MCF 10A (cell line): ENCODE measurements around the gene AUH. TPM values are rescaled to one million over a fixed set of nuclear protein-coding genes. Genes with fewer than 3 reads are reported as not detected.

Experiments used
- BruUV-seq: library from RNA; stranded (reverse); fragments of 400-500 nt; replicated peaks from 2 replicates; lab custom pipeline; 2021; lab: Mats Ljungman, UMichigan
- CTCF ChIA-PET: fragments of 300-600 bp; sonication (Branson Sonifier 250); formaldehyde crosslinking; extraction: SDS; loops from one replicate; lab custom pipeline; 2021; ENCODE audit warnings: antibody characterized with exemption, inconsistent platforms; lab: Yijun Ruan, JAX
- POLR2A ChIA-PET: fragments of 300-600, 350-650 bp; sonication (Branson Sonifier 250); formaldehyde crosslinking; extraction: SDS; loops from one replicate; lab custom pipeline; 2020; ENCODE audit warnings: antibody characterized with exemption, inconsistent platforms; lab: Yijun Ruan, JAX
- DNase-seq: peaks from one replicate; pipeline ENCODE4 v3.0.0-alpha.2; 2018; ENCODE audit not compliant: unreplicated experiment
- H3K27ac Mint-ChIP-seq: one replicate; pipeline ENCODE4 v1.8.0; 2022; ENCODE audit warnings: mild to moderate bottlenecking, low read depth, mixed read lengths; ENCODE audit not compliant: unreplicated experiment
- H3K27me3 Mint-ChIP-seq: one replicate; pipeline ENCODE4 v1.8.0; 2022; ENCODE audit warnings: mixed read lengths; ENCODE audit not compliant: insufficient read depth, unreplicated experiment
- H3K36me3 Mint-ChIP-seq: one replicate; pipeline ENCODE4 v1.8.0; 2022; ENCODE audit warnings: mild to moderate bottlenecking, moderate library complexity, mixed read lengths; ENCODE audit not compliant: insufficient read depth, unreplicated experiment
- H3K4me1 Mint-ChIP-seq: one replicate; pipeline ENCODE4 v1.8.0; 2022; ENCODE audit warnings: mixed read lengths; ENCODE audit not compliant: insufficient read depth, unreplicated experiment
- H3K4me3 Mint-ChIP-seq: one replicate; pipeline ENCODE4 v1.8.0; 2022; ENCODE audit warnings: mild to moderate bottlenecking, moderate library complexity, mixed read lengths; ENCODE audit not compliant: unreplicated experiment
- H3K9me3 Mint-ChIP-seq: one replicate; pipeline ENCODE4 v1.8.0; 2022; ENCODE audit warnings: mixed read lengths; ENCODE audit not compliant: unreplicated experiment
- CTCF ChIP-seq: fragments of 200-600 bp; IDR thresholded peaks from one replicate; pipeline ENCODE4 v1.8.0; 2022; ENCODE audit warnings: antibody characterized with exemption, mild to moderate bottlenecking; ENCODE audit not compliant: unreplicated experiment
- intact Hi-C: fragments of 100-400 bp; cut with micrococcal nuclease; formaldehyde crosslinking; loops from 2 replicates; pipeline ENCODE4 v1.14.1; 2022
- total RNA-seq: library from RNA; stranded (reverse); gene quantifications from 2 replicates; pipeline ENCODE4 v1.2.3, GENCODE V29; 2022

Gene AUH
- total RNA-seq, 1 experiment from 2014 or later = 20.9 TPM

GRCh38 chr9:91191411-91192380, 170.0 kb downstream of the AUH start:
- intact Hi-C loops = loop anchor here (2.0 to 10.0 kb wide), 3 partner anchors 41 to 277 kb away; no protein-coding TSS in a partner anchor
- no peak for DNase-seq
- Mint-ChIP-seq H3K4me3 (no peak overlapping the region), H3K27me3 (no peaks in the 10 kb centered on the region), H3K27ac (peak overlapping the region; percentile 81), H3K4me1 (peaks cover 16% of the 10 kb centered on the region), H3K9me3 (peaks cover 5% of the 10 kb centered on the region), H3K36me3 (no peaks in the 10 kb centered on the region)
- no peak for TF ChIP-seq CTCF
- ChIA-PET POLR2A (interaction anchor here (0.8 to 12.1 kb wide), 14 partner anchors 8 to 271 kb away, joined by 3 to 110 read pairs (median 4); no protein-coding TSS in a partner anchor), CTCF (interaction anchor here (0.6 to 1.9 kb wide), 6 partner anchors 9 to 426 kb away, joined by 3 to 7 read pairs (median 4); no protein-coding TSS in a partner anchor)
- no TSS peak for BruUV-seq

- H3K27ac Mint-ChIP-seq = no peak overlapping the region
- H3K4me1 Mint-ChIP-seq = peaks cover 8% of the 10 kb centered on the region
- peaks cover 5% of the 10 kb centered on the region for H3K9me3 Mint-ChIP-seq
- H3K36me3 Mint-ChIP-seq = no peaks in the 10 kb centered on the region
- CTCF ChIA-PET = interaction anchor here (0.5 to 0.8 kb wide), 2 partner anchors 101 to 130 kb away, joined by 3 to 4 read pairs; no protein-coding TSS in a partner anchor
- no peaks in the 10 kb centered on the region for H3K27me3 Mint-ChIP-seq
- POLR2A ChIA-PET = interaction anchor here (0.6 to 12.1 kb wide), 3 partner anchors 7 to 205 kb away, joined by 4 to 110 read pairs (median 9); no protein-coding TSS in a partner anchor
- intact Hi-C loops = loop anchor here (10.0 kb wide), 1 partner anchor 275 kb away; no protein-coding TSS in a partner anchor
- no peak overlapping the region for H3K4me3 Mint-ChIP-seq
- no peak for DNase-seq
- TF ChIP-seq CTCF = no peak
- no TSS peak for BruUV-seq
Measured at GRCh38 chr9:91190062-91190461, 171.7 kb downstream of the AUH start.

- intact Hi-C loops = no loop called here
- H3K9me3 Mint-ChIP-seq = peaks cover 5% of the 10 kb centered on the region
Measured at GRCh38 chr9:91188719-91189590, 172.8 kb downstream of the AUH start.

More at GRCh38 chr9:91188719-91189590, 172.8 kb downstream of the AUH start:
- TF ChIP-seq CTCF = no peak
- H3K36me3 Mint-ChIP-seq = no peaks in the 10 kb centered on the region
- DNase-seq = no peak
- POLR2A ChIA-PET = interaction anchor here (1.2 to 2.9 kb wide), 3 partner anchors 9 to 24 kb away, joined by 3 to 9 read pairs (median 8); no protein-coding TSS in a partner anchor
- CTCF ChIA-PET = interaction anchor here (0.6 to 0.7 kb wide), 2 partner anchors 8 to 20 kb away, joined by 3 read pairs; no protein-coding TSS in a partner anchor
- H3K4me3 Mint-ChIP-seq = no peak overlapping the region
- peaks cover 8% of the 10 kb centered on the region for H3K4me1 Mint-ChIP-seq
- no peaks in the 10 kb centered on the region for H3K27me3 Mint-ChIP-seq
- no TSS peak for BruUV-seq
- no peak overlapping the region for H3K27ac Mint-ChIP-seq
